ENCODE data around the gene PSMD1.

The PSMD1 gene

GRCh38 chr2:231144896-231145295, 88.2 kb downstream of the PSMD1 start:
- no peak overlapping the region for H3K27ac ChIP-seq
- no peak for TF ChIP-seq ZFX (IDR thresholded peaks at IDR 0.05; ENCODE audit: borderline replicate concordance)
- no peak for TF ChIP-seq CTCF (IDR thresholded peaks at IDR 0.05)

- TF ChIP-seq ZFX (IDR thresholded peaks at IDR 0.05; ENCODE audit: borderline replicate concordance), result no peak
- no peak for TF ChIP-seq CTCF (IDR thresholded peaks at IDR 0.05)
- H3K27ac ChIP-seq, result no peak overlapping the region
Measured at GRCh38 chr2:231146665-231147064, 90.0 kb downstream of the PSMD1 start.

GRCh38 chr2:231152800-231153557, 96.3 kb downstream of the PSMD1 start:
- no peak for TF ChIP-seq CTCF (IDR thresholded peaks at IDR 0.05)
- no peak for TF ChIP-seq ZFX (IDR thresholded peaks at IDR 0.05; ENCODE audit: borderline replicate concordance)
- H3K27ac ChIP-seq, result no peak overlapping the region

GRCh38 chr2:231159306-231159705, 102.6 kb downstream of the PSMD1 start:
- H3K27ac ChIP-seq, result no peak overlapping the region
- TF ChIP-seq CTCF (IDR thresholded peaks at IDR 0.05) (no peak), ZFX (IDR thresholded peaks at IDR 0.05; ENCODE audit: borderline replicate concordance) (no peak)

- TF ChIP-seq ZFX (IDR thresholded peaks at IDR 0.05; ENCODE audit: borderline replicate concordance) (no peak), CTCF (IDR thresholded peaks at IDR 0.05) (no peak)
- H3K27ac ChIP-seq, result no peak overlapping the region
Measured at GRCh38 chr2:231160701-231161100, 104.0 kb downstream of the PSMD1 start.

GRCh38 chr2:231161252-231161839, 104.7 kb downstream of the PSMD1 start:
- no peak overlapping the region for H3K27ac ChIP-seq

More at GRCh38 chr2:231161252-231161839, 104.7 kb downstream of the PSMD1 start:
- TF ChIP-seq CTCF (IDR thresholded peaks at IDR 0.05), result no peak
- TF ChIP-seq ZFX (IDR thresholded peaks at IDR 0.05; ENCODE audit: borderline replicate concordance), result no peak
